Vagina (tissue), 2 donors: ENCODE results near the gene SLC5A4.

Source experiments
- CTCF ChIP-seq, 3 experiments: fragments of 450-650 bp in 2 of 3; fragments of 200-600 bp in 1 of 3; sonication (generic) in 1 of 3; IDR thresholded peaks; one replicate each; pipeline ENCODE4 v1.5.1; 2017 to 2019; ENCODE audit warnings: antibody characterized with exemption in 3 of 3, mild to moderate bottlenecking in 2 of 3, moderate library complexity in 2 of 3
- POLR2A ChIP-seq, 2 donors: fragments of 450-650 bp; IDR thresholded peaks; one replicate each; pipeline ENCODE4 v1.6.1; 2017; ENCODE audit warnings: antibody characterized with exemption in 2 of 2, mild to moderate bottlenecking in 2 of 2, moderate library complexity in 2 of 2
- POLR2AphosphoS5 ChIP-seq, 2 donors: sonication (generic); formaldehyde crosslinking; IDR thresholded peaks; one replicate each; pipeline ENCODE4 v1.9.0; 2017; ENCODE audit warnings: antibody characterized with exemption in 2 of 2, mild to moderate bottlenecking in 2 of 2, low read depth in 1 of 2; ENCODE audit not compliant: insufficient read depth in 1 of 2

- TF ChIP-seq CTCF (IDR thresholded peaks at IDR 0.05), result no peak
- TF ChIP-seq POLR2AphosphoS5 (IDR thresholded peaks at IDR 0.05; ENCODE audit: insufficient read depth in 1 of 2, low read depth in 1 of 2), result no peak
- TF ChIP-seq POLR2A (IDR thresholded peaks at IDR 0.05), result no peak
These were observed 53.0 kb downstream of the SLC5A4 start for GRCh38 chr22:32202161-32202538.
